ENCODE results near the gene NDUFS5. TPM values are rescaled to one million over a fixed set of nuclear protein-coding genes. Genes with fewer than 3 reads are reported as not detected.

The NDUFS5 gene
- total RNA-seq, 1 donor from 2014 or later: 208 TPM

GRCh38 chr1:38997034-38997900 is 28.9 kb upstream of the NDUFS5 start:
- Mint-ChIP-seq H3K9me3 (ENCODE audit: low read depth) (no peaks in the 10 kb centered on the region), H3K27me3 (no peaks in the 10 kb centered on the region), H3K36me3 (ENCODE audit: insufficient read depth) (peaks cover 36% of the 10 kb centered on the region), H3K27ac (peak overlapping the region; percentile 78), H3K4me1 (ENCODE audit: low read depth) (peaks cover 46% of the 10 kb centered on the region), H3K4me3 (ENCODE audit: low read depth) (peak overlapping the region; percentile 23)
- no peak for TF ChIP-seq CTCF (IDR thresholded peaks at IDR 0.05; ENCODE audit: unreplicated experiment)
- no peak for DNase-seq (ENCODE audit: low spot score, unreplicated experiment)

- Mint-ChIP-seq H3K9me3 (ENCODE audit: low read depth) (no peaks in the 10 kb centered on the region), H3K27me3 (no peaks in the 10 kb centered on the region), H3K4me1 (ENCODE audit: low read depth) (peaks cover 41% of the 10 kb centered on the region), H3K4me3 (ENCODE audit: low read depth) (no peak overlapping the region), H3K36me3 (ENCODE audit: insufficient read depth) (peaks cover 39% of the 10 kb centered on the region), H3K27ac (peak overlapping the region; percentile 35)
- no peak for DNase-seq (ENCODE audit: low spot score, unreplicated experiment)
- TF ChIP-seq CTCF (IDR thresholded peaks at IDR 0.05; ENCODE audit: unreplicated experiment): no peak
These were observed 28.3 kb upstream of the NDUFS5 start for GRCh38 chr1:38997901-38998190.

- no peak for TF ChIP-seq CTCF (IDR thresholded peaks at IDR 0.05; ENCODE audit: unreplicated experiment)
- Mint-ChIP-seq H3K4me1 (ENCODE audit: low read depth) (peaks cover 24% of the 10 kb centered on the region), H3K27ac (peak overlapping the region; percentile 48), H3K9me3 (ENCODE audit: low read depth) (no peaks in the 10 kb centered on the region), H3K36me3 (ENCODE audit: insufficient read depth) (peaks cover 40% of the 10 kb centered on the region), H3K27me3 (no peaks in the 10 kb centered on the region), H3K4me3 (ENCODE audit: low read depth) (no peak overlapping the region)
- no peak for DNase-seq (ENCODE audit: low spot score, unreplicated experiment)
These were observed 24.4 kb upstream of the NDUFS5 start for GRCh38 chr1:39001516-39002421.

- Mint-ChIP-seq H3K4me1 (ENCODE audit: low read depth) (peaks cover 11% of the 10 kb centered on the region), H3K36me3 (ENCODE audit: insufficient read depth) (peaks cover 43% of the 10 kb centered on the region), H3K27ac (no peak overlapping the region), H3K27me3 (no peaks in the 10 kb centered on the region), H3K4me3 (ENCODE audit: low read depth) (no peak overlapping the region), H3K9me3 (ENCODE audit: low read depth) (no peaks in the 10 kb centered on the region)
- TF ChIP-seq CTCF (IDR thresholded peaks at IDR 0.05; ENCODE audit: unreplicated experiment): no peak
- DNase-seq (ENCODE audit: low spot score, unreplicated experiment): no peak
These were observed 22.9 kb upstream of the NDUFS5 start for GRCh38 chr1:39003281-39003680.

GRCh38 chr1:39003794-39004193 is 22.4 kb upstream of the NDUFS5 start:
- Mint-ChIP-seq H3K9me3 (ENCODE audit: low read depth) (no peaks in the 10 kb centered on the region), H3K27me3 (no peaks in the 10 kb centered on the region), H3K4me1 (ENCODE audit: low read depth) (peaks cover 11% of the 10 kb centered on the region), H3K36me3 (ENCODE audit: insufficient read depth) (peaks cover 46% of the 10 kb centered on the region), H3K27ac (no peak overlapping the region), H3K4me3 (ENCODE audit: low read depth) (no peak overlapping the region)
- TF ChIP-seq CTCF (IDR thresholded peaks at IDR 0.05; ENCODE audit: unreplicated experiment): no peak
- no peak for DNase-seq (ENCODE audit: low spot score, unreplicated experiment)
